ENCODE data around the gene CFLAR.

GRCh38 chr2:201070948-201071478 lies 45.0 kb upstream of the CFLAR start:
- TF ChIP-seq CTCF (IDR thresholded peaks at IDR 0.05) (no peak), POLR2A (IDR thresholded peaks at IDR 0.05) (no peak), POLR2AphosphoS5 (IDR thresholded peaks at IDR 0.05) (no peak)

Measured in prostate gland (tissue), 2 donors.